Stimulated activated naive CD8-positive, alpha-beta T cell treated with anti-CD3 and anti-CD28 coated beads, Interleukin-15, Interleukin-2, amounts not matched to agents 100 ng/mL and 50 ng/mL, for 24 hours (primary cell): ENCODE data around the gene CCND1.

Source experiments
- H3K27ac Mint-ChIP-seq: one replicate; pipeline ENCODE4 v1.8.0; 2021; ENCODE audit warnings: mild to moderate bottlenecking, mixed read lengths
- H3K27me3 Mint-ChIP-seq: one replicate; pipeline ENCODE4 v1.8.0; 2021; ENCODE audit warnings: mixed read lengths
- H3K36me3 Mint-ChIP-seq: one replicate; pipeline ENCODE4 v1.8.0; 2021; ENCODE audit warnings: low read depth, mixed read lengths
- H3K4me1 Mint-ChIP-seq: one replicate; pipeline ENCODE4 v1.8.0; 2021; ENCODE audit warnings: low read depth, mixed read lengths
- H3K4me3 Mint-ChIP-seq: one replicate; pipeline ENCODE4 v1.8.0; 2021; ENCODE audit warnings: mild to moderate bottlenecking, mixed read lengths
- H3K9me3 Mint-ChIP-seq: one replicate; pipeline ENCODE4 v1.8.0; 2021; ENCODE audit warnings: mixed read lengths

Gene CCND1

DNA sequence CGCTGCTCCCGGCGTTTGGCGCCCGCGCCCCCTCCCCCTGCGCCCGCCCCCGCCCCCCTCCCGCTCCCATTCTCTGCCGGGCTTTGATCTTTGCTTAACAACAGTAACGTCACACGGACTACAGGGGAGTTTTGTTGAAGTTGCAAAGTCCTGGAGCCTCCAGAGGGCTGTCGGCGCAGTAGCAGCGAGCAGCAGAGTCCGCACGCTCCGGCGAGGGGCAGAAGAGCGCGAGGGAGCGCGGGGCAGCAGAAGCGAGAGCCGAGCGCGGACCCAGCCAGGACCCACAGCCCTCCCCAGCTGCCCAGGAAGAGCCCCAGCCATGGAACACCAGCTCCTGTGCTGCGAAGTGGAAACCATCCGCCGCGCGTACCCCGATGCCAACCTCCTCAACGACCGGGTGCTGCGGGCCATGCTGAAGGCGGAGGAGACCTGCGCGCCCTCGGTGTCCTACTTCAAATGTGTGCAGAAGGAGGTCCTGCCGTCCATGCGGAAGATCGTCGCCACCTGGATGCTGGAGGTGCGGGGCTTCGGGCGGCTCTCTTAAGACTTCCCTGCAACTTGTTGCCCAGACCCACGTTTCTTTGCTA, at the start of gene CCND1:
TSS of gene CCND1 (plus strand) at position 162 of the 587 bp plus-strand sequence. CDS start at position 320, 158 bp downstream.
- Mint-ChIP-seq H3K9me3 (no peaks in the 10 kb centered on the region), H3K27me3 (peaks cover 35% of the 10 kb centered on the region), H3K36me3 (no peaks in the 10 kb centered on the region), H3K4me3 (peak within 1 kb of the TSS; percentile 78), H3K4me1 (peaks cover 38% of the 10 kb centered on the region), H3K27ac (no peak within 1 kb of the TSS)

DNA sequence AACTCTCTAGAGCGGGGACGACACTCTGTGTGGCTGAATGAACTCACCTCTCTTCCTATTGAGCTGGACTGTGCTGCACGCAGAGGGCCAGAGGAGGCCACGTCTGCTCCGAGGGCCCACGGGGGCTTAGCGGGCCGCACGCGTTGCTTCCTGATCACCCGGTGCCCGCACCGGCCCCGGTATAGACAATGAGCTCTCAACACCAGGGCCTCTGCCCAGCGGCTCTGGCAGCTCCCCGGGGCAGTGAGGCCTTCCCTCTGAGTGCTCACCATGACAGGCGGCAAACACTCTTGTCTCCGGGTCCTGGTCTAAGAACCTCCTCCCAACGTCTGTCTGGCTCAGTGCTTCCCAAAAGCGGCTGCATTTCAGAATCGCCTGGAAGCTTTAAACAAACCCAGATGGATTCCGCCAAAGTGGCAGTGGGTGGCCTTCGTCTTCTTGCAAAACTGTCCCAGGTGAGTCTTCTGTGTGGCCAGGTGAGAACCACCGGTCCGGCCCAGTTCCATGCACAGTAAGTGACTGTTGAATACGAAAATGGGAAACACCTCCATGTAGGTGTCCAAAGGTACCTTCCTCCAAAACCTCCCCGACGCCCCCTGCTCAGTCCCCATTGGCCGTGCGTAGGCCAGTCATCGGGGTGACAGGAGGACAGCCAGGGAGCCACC, 47.8 kb upstream of the CCND1 start:
- Mint-ChIP-seq H3K9me3 (no peaks in the 10 kb centered on the region), H3K4me1 (no peaks in the 10 kb centered on the region), H3K4me3 (no peak overlapping the region), H3K27me3 (peaks cover 3% of the 10 kb centered on the region), H3K27ac (no peak overlapping the region), H3K36me3 (no peaks in the 10 kb centered on the region)

DNA sequence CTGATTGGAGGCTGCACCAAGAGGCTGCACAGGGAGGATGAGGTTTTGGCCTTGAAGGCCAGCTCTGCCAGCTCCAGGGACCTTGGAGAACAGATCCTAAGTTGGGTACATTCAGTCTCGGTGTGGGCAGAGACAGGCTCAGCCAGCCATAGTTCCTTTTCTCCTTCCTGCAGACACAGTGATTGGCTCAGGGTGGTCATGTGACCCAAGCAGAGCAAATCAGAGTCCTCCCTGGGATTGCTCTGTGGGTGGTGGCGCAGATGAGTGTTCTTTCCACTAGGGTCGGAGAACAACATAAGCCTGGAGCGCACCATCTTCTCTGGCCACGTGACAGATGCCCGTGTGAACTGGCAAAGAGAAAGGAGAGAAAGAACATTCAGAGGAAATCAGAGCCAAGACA, 47.1 kb upstream of the CCND1 start:
- no peaks in the 10 kb centered on the region for H3K4me1 Mint-ChIP-seq
- no peak overlapping the region for H3K4me3 Mint-ChIP-seq
- no peaks in the 10 kb centered on the region for H3K9me3 Mint-ChIP-seq
- no peaks in the 10 kb centered on the region for H3K27me3 Mint-ChIP-seq
- H3K36me3 Mint-ChIP-seq: no peaks in the 10 kb centered on the region
- no peak overlapping the region for H3K27ac Mint-ChIP-seq

DNA sequence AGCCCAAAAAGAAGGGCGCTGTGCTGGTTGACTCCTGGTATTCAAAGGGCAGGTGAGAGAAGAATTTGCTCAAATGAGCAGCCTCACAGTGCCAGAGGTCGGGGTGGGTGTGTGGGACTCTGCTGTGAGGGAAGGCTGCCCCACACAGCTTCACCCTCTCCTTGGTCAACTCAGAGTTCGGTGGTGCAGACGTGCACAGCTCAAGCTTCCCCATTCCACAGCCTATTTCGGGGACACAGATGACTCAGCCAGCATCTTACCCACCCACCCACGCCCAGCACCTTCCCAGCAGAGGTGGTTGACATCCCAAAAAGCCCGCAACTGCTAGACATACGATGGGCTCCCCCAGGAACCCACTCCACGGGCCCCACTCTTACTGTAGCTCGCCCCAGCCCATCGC, 46.5 kb upstream of the CCND1 start:
- H3K27ac Mint-ChIP-seq: no peak overlapping the region
- no peaks in the 10 kb centered on the region for H3K9me3 Mint-ChIP-seq
- no peak overlapping the region for H3K4me3 Mint-ChIP-seq
- H3K27me3 Mint-ChIP-seq: no peaks in the 10 kb centered on the region
- no peaks in the 10 kb centered on the region for H3K36me3 Mint-ChIP-seq
- H3K4me1 Mint-ChIP-seq: no peaks in the 10 kb centered on the region

DNA sequence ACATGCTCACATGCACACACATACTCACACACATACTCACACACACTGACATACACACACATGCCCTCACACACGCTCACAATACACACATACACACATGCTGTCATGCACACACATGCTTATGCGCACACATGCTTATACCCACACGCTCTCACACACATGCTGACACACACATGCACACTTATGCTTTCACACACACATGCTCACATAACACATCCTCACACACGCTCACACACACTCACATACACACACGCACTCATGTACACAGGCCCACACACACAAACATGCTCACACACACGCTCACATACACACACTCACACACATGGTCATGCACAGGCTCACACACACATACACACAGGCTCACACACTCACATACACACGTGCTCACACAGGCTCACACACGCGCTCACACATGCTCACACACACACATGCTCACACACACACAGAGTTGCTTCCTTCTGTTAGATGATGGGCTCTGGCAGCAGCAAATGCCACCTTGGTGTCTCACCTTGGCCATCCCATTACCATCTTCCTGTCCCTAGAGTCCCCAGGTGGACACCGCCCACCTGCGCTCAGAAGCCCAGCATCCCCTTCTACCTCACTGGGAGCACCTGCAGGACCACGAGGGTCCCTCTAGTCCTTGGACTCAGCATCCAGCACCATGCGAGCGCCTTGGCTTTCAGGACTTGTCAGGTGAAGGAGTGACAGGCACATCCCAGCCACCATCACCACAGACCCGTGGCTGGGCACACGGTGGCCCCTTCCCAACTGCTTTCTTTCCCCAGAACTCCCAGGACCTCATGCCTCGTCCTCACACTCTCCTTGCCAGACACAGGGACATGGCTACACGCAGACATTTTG, 44.9 kb upstream of the CCND1 start:
- H3K36me3 Mint-ChIP-seq: no peaks in the 10 kb centered on the region
- no peak overlapping the region for H3K27ac Mint-ChIP-seq
- H3K4me1 Mint-ChIP-seq: no peaks in the 10 kb centered on the region
- no peaks in the 10 kb centered on the region for H3K27me3 Mint-ChIP-seq
- H3K4me3 Mint-ChIP-seq: no peak overlapping the region
- no peaks in the 10 kb centered on the region for H3K9me3 Mint-ChIP-seq

DNA sequence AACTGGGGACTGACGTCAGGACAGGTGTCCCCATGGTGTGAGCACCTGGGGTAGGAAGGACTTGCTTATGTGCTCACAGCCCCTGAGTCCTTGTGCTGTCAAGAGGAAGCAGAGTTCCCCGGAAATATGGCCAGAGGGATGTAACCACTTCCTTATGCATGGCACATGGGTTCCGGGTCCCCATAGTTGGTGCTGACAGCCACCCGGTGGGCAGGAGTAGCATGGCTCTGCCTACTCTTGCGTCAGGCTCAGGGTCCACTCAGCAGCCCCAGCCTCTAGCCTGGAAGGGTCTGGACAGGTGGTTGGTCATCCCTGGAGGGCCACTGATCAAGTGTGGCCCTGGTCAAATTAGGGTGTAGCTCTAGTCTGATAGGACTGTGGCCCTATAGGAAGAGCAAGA, 42.8 kb upstream of the CCND1 start:
- no peaks in the 10 kb centered on the region for H3K36me3 Mint-ChIP-seq
- H3K4me3 Mint-ChIP-seq: no peak overlapping the region

DNA sequence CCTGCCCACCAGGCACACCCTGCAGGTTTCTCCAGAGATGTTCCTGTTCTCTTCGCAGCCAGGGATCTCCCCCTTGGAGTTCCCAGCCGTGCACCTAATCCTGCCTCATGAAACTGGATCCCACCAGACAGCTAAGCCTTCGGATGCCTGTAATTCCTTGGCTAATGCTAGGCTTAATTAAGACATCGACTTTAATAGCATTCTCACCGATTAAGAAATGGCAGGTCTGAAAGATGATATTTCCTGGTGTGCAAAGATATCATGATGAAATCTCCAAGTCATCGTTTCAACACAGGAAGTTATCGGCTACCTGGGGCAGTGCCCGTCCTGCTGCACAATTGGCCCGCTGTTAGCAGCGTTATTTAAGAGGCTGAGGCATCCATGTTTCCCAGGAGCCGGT, 41.5 kb upstream of the CCND1 start:
- Mint-ChIP-seq H3K9me3 (no peaks in the 10 kb centered on the region), H3K4me1 (no peaks in the 10 kb centered on the region), H3K36me3 (no peaks in the 10 kb centered on the region), H3K27ac (no peak overlapping the region), H3K27me3 (peaks cover 22% of the 10 kb centered on the region), H3K4me3 (no peak overlapping the region)

More for the DNA sequence above, 42.8 kb upstream of the CCND1 start:
- Mint-ChIP-seq H3K27me3 (peaks cover 9% of the 10 kb centered on the region), H3K27ac (no peak overlapping the region), H3K9me3 (no peaks in the 10 kb centered on the region), H3K4me1 (no peaks in the 10 kb centered on the region)

DNA sequence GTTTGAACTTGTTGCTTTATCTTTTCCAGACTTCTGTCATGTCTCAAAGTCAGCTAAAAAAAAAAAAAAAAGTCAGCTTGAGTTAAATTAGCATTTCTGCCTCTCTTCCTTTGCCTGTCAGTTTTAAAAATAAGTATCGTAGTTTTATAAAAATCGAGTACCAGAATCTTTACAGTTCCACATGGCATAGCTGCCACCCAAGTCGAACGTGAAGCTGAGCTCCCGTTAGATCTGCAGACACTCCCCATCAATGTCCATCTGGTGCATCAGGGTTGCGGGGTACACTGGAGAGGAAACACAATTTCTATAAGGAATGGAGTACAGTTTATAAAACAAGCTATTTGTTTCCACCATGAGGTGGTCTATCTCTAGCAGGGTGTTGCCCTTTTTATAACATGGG, 41.0 kb upstream of the CCND1 start:
- no peaks in the 10 kb centered on the region for H3K4me1 Mint-ChIP-seq
- H3K9me3 Mint-ChIP-seq: no peaks in the 10 kb centered on the region
- no peak overlapping the region for H3K4me3 Mint-ChIP-seq
- H3K27ac Mint-ChIP-seq: no peak overlapping the region
- peaks cover 25% of the 10 kb centered on the region for H3K27me3 Mint-ChIP-seq
- no peaks in the 10 kb centered on the region for H3K36me3 Mint-ChIP-seq

DNA sequence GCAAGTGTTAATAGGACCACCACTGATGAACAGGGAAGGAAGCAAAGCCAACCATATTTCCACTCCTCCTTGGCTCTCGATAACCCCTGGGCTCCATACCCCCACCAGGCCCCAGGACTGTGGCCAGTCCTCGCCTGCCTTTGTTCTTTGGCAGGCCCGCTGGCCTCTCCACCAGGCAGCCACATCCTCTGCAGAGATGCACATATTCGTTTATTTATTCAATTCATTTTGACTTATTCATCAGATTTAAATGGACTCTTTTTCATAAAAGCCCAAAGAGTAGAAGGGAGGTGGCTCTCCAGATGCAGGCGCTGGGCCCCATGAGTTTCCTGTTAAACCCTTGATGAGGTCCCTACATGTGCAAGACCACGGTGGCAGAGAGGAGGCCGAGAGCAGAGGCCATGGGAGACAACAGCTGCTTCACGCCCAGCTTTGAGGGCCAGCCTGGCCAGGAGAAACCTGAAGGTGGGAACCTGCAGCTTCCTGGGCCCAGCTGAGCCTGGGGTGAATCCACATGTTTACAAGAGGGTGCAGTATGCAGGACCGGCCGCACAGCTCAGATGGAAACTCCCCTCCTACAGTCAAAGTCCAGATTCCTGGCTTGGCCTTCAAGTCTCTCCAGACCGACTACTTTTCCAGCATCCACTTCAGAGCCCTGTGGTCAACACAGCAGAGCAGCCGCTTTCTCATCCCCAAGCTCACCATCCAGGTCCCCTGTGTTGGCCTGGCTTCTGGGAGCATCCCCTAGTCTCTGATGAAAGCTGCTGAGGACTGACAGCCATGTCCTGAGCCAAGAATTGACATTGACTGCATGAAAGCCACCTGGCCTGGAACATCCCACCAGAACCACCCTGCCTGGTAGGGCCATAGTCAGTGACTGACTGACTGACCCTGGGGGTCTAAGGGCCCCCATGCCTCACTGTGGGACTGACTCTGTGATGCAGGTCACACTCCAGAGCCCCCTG, 39.7 kb upstream of the CCND1 start:
- Mint-ChIP-seq H3K9me3 (no peaks in the 10 kb centered on the region), H3K27ac (no peak overlapping the region), H3K27me3 (peaks cover 33% of the 10 kb centered on the region), H3K4me3 (no peak overlapping the region), H3K4me1 (no peaks in the 10 kb centered on the region), H3K36me3 (no peaks in the 10 kb centered on the region)

DNA sequence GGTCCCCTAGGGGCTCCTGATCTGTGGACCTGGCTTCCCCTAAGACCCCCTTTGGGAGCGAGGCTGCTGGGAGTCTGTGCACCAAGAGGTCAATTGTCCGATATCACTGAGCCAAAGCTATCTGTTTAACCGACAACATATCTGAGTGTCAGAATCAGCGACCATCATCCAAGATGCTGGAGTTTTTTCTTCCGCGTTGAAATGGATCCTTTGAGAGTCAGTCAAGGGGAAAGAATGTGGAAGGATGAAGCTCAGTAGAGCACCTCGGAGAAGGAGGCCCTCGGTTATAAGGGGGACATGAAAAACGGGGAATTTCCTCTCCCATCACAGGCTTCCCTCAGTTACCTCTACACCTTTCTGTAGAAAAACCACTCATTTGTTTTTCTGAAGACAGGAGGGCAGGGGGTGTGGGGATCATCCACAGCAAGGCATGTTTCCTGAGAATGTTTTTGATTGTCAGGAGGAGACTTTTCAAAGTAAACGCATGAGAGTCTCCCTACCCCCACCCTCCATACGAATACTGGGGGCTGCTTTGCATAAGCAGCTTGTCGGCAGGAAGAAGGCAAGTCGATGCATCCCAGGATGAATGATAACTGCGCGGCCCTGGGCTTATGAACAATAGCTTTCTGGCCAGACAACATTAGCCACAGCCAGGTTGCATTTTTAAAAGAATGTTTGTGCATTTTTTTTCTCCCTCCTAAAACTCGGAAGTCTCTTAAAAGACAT, 37.7 kb upstream of the CCND1 start:
- Mint-ChIP-seq H3K4me1 (no peaks in the 10 kb centered on the region), H3K27ac (no peak overlapping the region), H3K36me3 (no peaks in the 10 kb centered on the region), H3K27me3 (peaks cover 48% of the 10 kb centered on the region), H3K4me3 (no peak overlapping the region), H3K9me3 (peaks cover 5% of the 10 kb centered on the region)

DNA sequence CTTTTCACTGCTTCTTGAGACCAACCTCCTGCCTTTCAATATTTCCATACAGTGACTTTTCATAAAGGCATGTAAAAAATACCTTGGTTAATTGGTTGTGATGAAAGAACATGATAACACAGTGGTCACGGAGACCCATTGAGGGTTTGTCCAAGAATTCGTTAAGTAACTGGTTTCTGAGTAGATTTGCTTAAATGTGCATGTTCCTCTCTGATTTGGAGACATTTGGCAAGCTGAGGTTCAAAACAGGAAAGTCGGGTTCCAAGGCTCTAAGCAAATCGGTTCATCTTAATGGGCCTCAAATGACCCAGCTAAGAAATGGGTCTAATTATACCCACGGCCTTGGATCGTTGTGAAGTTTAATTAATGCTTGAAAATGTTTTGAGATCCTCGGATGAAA, 36.9 kb upstream of the CCND1 start:
- peaks cover 10% of the 10 kb centered on the region for H3K9me3 Mint-ChIP-seq

DNA sequence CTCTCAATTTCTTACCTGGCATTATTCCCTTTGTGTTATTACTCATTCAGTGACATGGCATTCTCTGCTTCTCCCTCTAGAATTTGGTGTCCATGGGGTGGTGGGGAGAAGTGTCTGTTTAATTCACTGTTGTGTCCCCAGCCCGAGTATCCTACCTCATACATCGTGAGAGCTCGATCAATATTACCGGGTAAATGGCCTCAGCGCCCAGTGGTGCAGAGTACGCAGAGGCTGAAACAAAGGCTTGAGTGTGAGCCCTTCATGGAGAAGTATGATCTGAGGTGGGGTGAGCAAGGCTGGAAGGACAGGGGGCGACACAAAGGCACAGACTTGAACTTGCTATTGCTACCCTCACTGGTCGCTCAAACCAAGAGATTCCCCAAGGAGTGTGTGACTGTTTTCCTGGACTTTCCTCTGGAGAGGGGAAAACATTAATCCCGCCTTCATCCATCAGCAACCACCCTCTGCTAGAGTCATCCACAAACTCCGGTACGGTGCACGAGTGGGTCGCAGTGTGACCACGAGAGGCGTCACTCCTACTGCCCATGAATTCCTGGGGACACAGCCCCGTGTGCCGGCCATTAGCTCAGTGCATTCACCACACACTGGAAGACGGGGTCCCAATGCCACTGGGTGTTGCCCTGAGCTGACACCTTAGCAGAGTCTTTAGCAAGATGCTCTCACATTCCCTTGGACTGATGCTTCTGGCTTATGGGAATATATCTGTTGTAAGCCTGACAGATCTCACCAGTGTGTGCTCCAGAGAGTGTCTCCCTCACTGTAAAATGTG, 35.0 kb upstream of the CCND1 start:
- H3K27me3 Mint-ChIP-seq: peaks cover 64% of the 10 kb centered on the region
- H3K4me3 Mint-ChIP-seq: no peak overlapping the region
- H3K36me3 Mint-ChIP-seq: no peaks in the 10 kb centered on the region
- peaks cover 10% of the 10 kb centered on the region for H3K9me3 Mint-ChIP-seq
- no peaks in the 10 kb centered on the region for H3K4me1 Mint-ChIP-seq
- H3K27ac Mint-ChIP-seq: no peak overlapping the region

More for the DNA sequence above, 36.9 kb upstream of the CCND1 start:
- Mint-ChIP-seq H3K4me3 (no peak overlapping the region), H3K4me1 (no peaks in the 10 kb centered on the region), H3K36me3 (no peaks in the 10 kb centered on the region), H3K27ac (no peak overlapping the region), H3K27me3 (peaks cover 56% of the 10 kb centered on the region)

DNA sequence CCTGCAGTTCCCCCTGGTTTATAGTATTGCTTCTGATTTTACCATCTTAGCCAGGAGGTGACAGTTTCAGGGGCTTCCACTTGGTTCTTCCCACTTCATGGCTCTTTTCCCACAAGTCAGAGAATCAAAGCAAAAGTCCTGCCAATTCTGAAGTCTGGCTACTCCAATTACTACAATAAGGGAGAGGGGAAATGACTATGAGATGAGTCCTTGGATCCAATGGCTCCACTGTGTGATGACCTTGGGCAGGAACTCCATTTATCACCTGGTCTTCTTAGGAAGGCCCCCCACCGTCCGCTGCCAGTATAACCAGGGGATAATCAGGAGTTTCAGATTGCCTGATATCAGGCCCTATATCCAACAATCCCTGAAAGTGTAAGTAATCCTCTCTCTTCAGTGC, 31.6 kb upstream of the CCND1 start:
- H3K9me3 Mint-ChIP-seq: peaks cover 10% of the 10 kb centered on the region
- H3K27ac Mint-ChIP-seq: no peak overlapping the region
- H3K4me3 Mint-ChIP-seq: no peak overlapping the region
- H3K36me3 Mint-ChIP-seq: no peaks in the 10 kb centered on the region
- H3K27me3 Mint-ChIP-seq: peaks cover 47% of the 10 kb centered on the region
- no peaks in the 10 kb centered on the region for H3K4me1 Mint-ChIP-seq
